ENCODE results near the gene SPATA6L.

DNA sequence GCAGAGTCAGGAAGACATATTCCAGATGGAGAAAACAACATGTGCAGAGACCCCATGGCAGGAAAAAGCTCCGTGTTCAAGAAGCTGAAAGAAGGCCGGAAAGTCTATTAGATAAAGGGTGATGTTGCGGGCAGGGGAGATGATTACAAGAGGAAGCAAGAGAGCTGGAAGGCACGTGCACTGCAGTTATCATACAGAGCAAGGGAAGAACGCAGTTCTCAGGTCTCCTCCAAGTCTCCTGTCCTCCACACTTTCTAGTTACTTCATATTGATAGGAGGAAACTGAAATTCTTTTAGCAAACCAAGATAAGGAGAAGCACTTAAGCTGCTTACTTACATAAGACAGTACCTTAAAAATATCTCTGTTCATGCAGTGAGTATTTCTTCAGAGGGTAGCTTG, 62.5 kb downstream of the SPATA6L start:
- TF ChIP-seq, protein P1, sequence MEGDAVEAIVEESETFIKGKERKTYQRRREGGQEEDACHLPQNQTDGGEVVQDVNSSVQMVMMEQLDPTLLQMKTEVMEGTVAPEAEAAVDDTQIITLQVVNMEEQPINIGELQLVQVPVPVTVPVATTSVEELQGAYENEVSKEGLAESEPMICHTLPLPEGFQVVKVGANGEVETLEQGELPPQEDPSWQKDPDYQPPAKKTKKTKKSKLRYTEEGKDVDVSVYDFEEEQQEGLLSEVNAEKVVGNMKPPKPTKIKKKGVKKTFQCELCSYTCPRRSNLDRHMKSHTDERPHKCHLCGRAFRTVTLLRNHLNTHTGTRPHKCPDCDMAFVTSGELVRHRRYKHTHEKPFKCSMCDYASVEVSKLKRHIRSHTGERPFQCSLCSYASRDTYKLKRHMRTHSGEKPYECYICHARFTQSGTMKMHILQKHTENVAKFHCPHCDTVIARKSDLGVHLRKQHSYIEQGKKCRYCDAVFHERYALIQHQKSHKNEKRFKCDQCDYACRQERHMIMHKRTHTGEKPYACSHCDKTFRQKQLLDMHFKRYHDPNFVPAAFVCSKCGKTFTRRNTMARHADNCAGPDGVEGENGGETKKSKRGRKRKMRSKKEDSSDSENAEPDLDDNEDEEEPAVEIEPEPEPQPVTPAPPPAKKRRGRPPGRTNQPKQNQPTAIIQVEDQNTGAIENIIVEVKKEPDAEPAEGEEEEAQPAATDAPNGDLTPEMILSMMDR (conservative IDR thresholded peaks at IDR 0.05; ENCODE audit: low read depth in 2 of 2), result no peak
- TF ChIP-seq EZH2 (IDR thresholded peaks at IDR 0.05; ENCODE audit: low read depth, unreplicated experiment) (no peak), POLR2AphosphoS5 (IDR thresholded peaks at IDR 0.05; ENCODE audit: low read depth) (no peak), ETS1 (IDR thresholded peaks at IDR 0.05) (no peak)
